Suprapubic skin (tissue), 4 donors: ENCODE measurements around the gene SCGN. TPM values are rescaled to one million over a fixed set of nuclear protein-coding genes. Genes with fewer than 3 reads are reported as not detected.

Source experiments
- DNase-seq, 2 donors: peaks; one replicate each; pipeline ENCODE4 v3.0.0-alpha.2; 2019; ENCODE audit warnings: low spot score in 2 of 2
- H3K27ac ChIP-seq: fragments of 200-600 bp; sonication (generic); one replicate; pipeline ENCODE4 v1.5.1; 2019
- H3K27me3 ChIP-seq: fragments of 200-600 bp; sonication (generic); one replicate; pipeline ENCODE4 v1.5.1; 2019
- H3K36me3 ChIP-seq: fragments of 200-600 bp; sonication (generic); one replicate; pipeline ENCODE4 v1.5.1; 2019
- H3K4me1 ChIP-seq: fragments of 200-600 bp; sonication (generic); one replicate; pipeline ENCODE4 v1.5.1; 2019
- H3K4me3 ChIP-seq: fragments of 200-600 bp; sonication (generic); one replicate; pipeline ENCODE4 v1.5.1; 2019; ENCODE audit warnings: mild to moderate bottlenecking
- H3K9me3 ChIP-seq: fragments of 200-600 bp; sonication (generic); one replicate; pipeline ENCODE4 v1.5.1; 2019
- CTCF ChIP-seq, 2 donors: fragments of 200-600 bp in 1 of 2; fragments of 450-650 bp in 1 of 2; sonication (generic) in 1 of 2; IDR thresholded peaks; one replicate each; pipeline ENCODE4 v1.5.1; 2016 to 2019; ENCODE audit warnings: antibody characterized with exemption in 2 of 2, mild to moderate bottlenecking in 1 of 2, moderate library complexity in 1 of 2
- EP300 ChIP-seq: sonication (generic); formaldehyde crosslinking; IDR thresholded peaks from one replicate; pipeline ENCODE4 v1.6.1; 2017; ENCODE audit warnings: antibody characterized with exemption
- POLR2A ChIP-seq, 2 donors: fragments of 450-650 bp; IDR thresholded peaks; one replicate each; pipeline ENCODE4 v1.6.1; 2017; ENCODE audit warnings: antibody characterized with exemption in 2 of 2, mild to moderate bottlenecking in 2 of 2, moderate library complexity in 2 of 2
- POLR2AphosphoS5 ChIP-seq, 3 donors: sonication (generic); formaldehyde crosslinking; IDR thresholded peaks; one replicate each; pipeline ENCODE4 v1.6.1; 2017; ENCODE audit warnings: antibody characterized with exemption in 3 of 3
- WGBS: methylation state at CpG from one replicate; pipeline ENCODE4 v1.1.5; 2018; 5-methylcytosine and 5-hydroxymethylcytosine counted together
- total RNA-seq, 4 donors: library from RNA; depleted of rRNA; stranded (reverse); fragments of >200 nt; gene quantifications; one replicate each; pipeline ENCODE4 v1.1.0, GENCODE V29; 2016

The SCGN gene
- total RNA-seq, 4 donors from 2014 or later: 0.34 TPM; not detected in 3

GRCh38 chr6:25689966-25690365, 38.0 kb downstream of the SCGN start:
- Histone ChIP-seq H3K36me3 (no peaks in the 10 kb centered on the region), H3K4me1 (no peaks in the 10 kb centered on the region), H3K9me3 (no peaks in the 10 kb centered on the region), H3K4me3 (no peak overlapping the region), H3K27me3 (peaks cover 5% of the 10 kb centered on the region), H3K27ac (no peak overlapping the region)
- TF ChIP-seq POLR2AphosphoS5 (IDR thresholded peaks at IDR 0.05) (no peak), POLR2A (IDR thresholded peaks at IDR 0.05) (no peak), EP300 (no peak), CTCF (IDR thresholded peaks at IDR 0.05) (no peak)
- 66% methylated on average over 1 of the region's 1 CpG for WGBS
- DNase-seq: no peak

- no peaks in the 10 kb centered on the region for H3K4me1 ChIP-seq
- H3K9me3 ChIP-seq: no peaks in the 10 kb centered on the region
- no peak overlapping the region for H3K27ac ChIP-seq
- no peaks in the 10 kb centered on the region for H3K36me3 ChIP-seq
- DNase-seq: no peak
- H3K4me3 ChIP-seq: no peak overlapping the region
- WGBS: 80% methylated on average over 3 of the region's 3 CpGs
- TF ChIP-seq POLR2AphosphoS5 (IDR thresholded peaks at IDR 0.05) (no peak), EP300 (no peak), POLR2A (IDR thresholded peaks at IDR 0.05) (no peak)
- H3K27me3 ChIP-seq: peaks cover 9% of the 10 kb centered on the region
Measured at GRCh38 chr6:25691894-25692293, 39.9 kb downstream of the SCGN start.

GRCh38 chr6:25692472-25692871, 40.5 kb downstream of the SCGN start:
- no peak for DNase-seq
- H3K27ac ChIP-seq: no peak overlapping the region
- TF ChIP-seq EP300 (no peak), POLR2AphosphoS5 (IDR thresholded peaks at IDR 0.05) (no peak), POLR2A (IDR thresholded peaks at IDR 0.05) (no peak), CTCF (IDR thresholded peaks at IDR 0.05) (no peak)
- no peaks in the 10 kb centered on the region for H3K4me1 ChIP-seq
- 71% methylated on average over 3 of the region's 3 CpGs for WGBS
- no peak overlapping the region for H3K4me3 ChIP-seq
- no peaks in the 10 kb centered on the region for H3K36me3 ChIP-seq
- H3K27me3 ChIP-seq: peaks cover 9% of the 10 kb centered on the region
- no peaks in the 10 kb centered on the region for H3K9me3 ChIP-seq

GRCh38 chr6:25694366-25694765, 42.4 kb downstream of the SCGN start:
- TF ChIP-seq CTCF (IDR thresholded peaks at IDR 0.05): no peak
- Histone ChIP-seq H3K4me1 (no peaks in the 10 kb centered on the region), H3K27ac (no peak overlapping the region), H3K27me3 (peaks cover 4% of the 10 kb centered on the region), H3K9me3 (no peaks in the 10 kb centered on the region), H3K36me3 (no peaks in the 10 kb centered on the region), H3K4me3 (no peak overlapping the region)
- DNase-seq: no peak
- 71% methylated on average over 4 of the region's 4 CpGs for whole genome bisulfite sequencing

- no peak overlapping the region for H3K4me3 ChIP-seq
- no peak for DNase-seq
- WGBS: 73% methylated on average over 2 of the region's 2 CpGs
- no peak overlapping the region for H3K27ac ChIP-seq
- TF ChIP-seq POLR2AphosphoS5 (IDR thresholded peaks at IDR 0.05) (no peak), CTCF (IDR thresholded peaks at IDR 0.05) (no peak), POLR2A (IDR thresholded peaks at IDR 0.05) (no peak), EP300 (no peak)
- H3K27me3 ChIP-seq: peaks cover 4% of the 10 kb centered on the region
- H3K9me3 ChIP-seq: no peaks in the 10 kb centered on the region
- no peaks in the 10 kb centered on the region for H3K36me3 ChIP-seq
- H3K4me1 ChIP-seq: no peaks in the 10 kb centered on the region
Measured at GRCh38 chr6:25695671-25696070, 43.7 kb downstream of the SCGN start.
